Parathyroid adenoma (tissue), 2 donors: ENCODE measurements around the gene DIO3.

Source experiments
- H2AFZ ChIP-seq: fragments of 300-600 bp; sonication (generic); one replicate; pipeline ENCODE4 v1.7.0; 2017; ENCODE audit warnings: antibody characterized with exemption, mild to moderate bottlenecking
- H3K27ac ChIP-seq: fragments of 300-600 bp; sonication (generic); one replicate; pipeline ENCODE4 v1.7.0; 2017
- H3K27me3 ChIP-seq: fragments of 300-600 bp; sonication (generic); one replicate; pipeline ENCODE4 v1.7.0; 2017; ENCODE audit warnings: low read length; ENCODE audit not compliant: control insufficient read depth, insufficient read depth
- H3K36me3 ChIP-seq: fragments of 300-600 bp; sonication (generic); one replicate; pipeline ENCODE4 v1.7.0; 2017; ENCODE audit warnings: low read length; ENCODE audit not compliant: control insufficient read depth, insufficient read depth
- H3K4me1 ChIP-seq: fragments of 300-600 bp; sonication (generic); one replicate; pipeline ENCODE4 v1.7.0; 2017; ENCODE audit warnings: control low read depth
- H3K4me2 ChIP-seq: fragments of 300-600 bp; sonication (generic); one replicate; pipeline ENCODE4 v1.7.0; 2017; ENCODE audit warnings: low read length
- H3K4me3 ChIP-seq: fragments of 300-600 bp; sonication (generic); one replicate; pipeline ENCODE4 v1.7.0; 2017; ENCODE audit warnings: low read depth, low read length
- H3K79me2 ChIP-seq: fragments of 300-600 bp; sonication (generic); one replicate; pipeline ENCODE4 v1.7.0; 2017; ENCODE audit warnings: control low read depth
- H3K9ac ChIP-seq: fragments of 300-600 bp; sonication (generic); one replicate; pipeline ENCODE4 v1.7.0; 2017; ENCODE audit warnings: mild to moderate bottlenecking
- H3K9me3 ChIP-seq: fragments of 300-600 bp; sonication (generic); one replicate; pipeline ENCODE4 v1.7.0; 2017; ENCODE audit warnings: low read length; ENCODE audit not compliant: control insufficient read depth
- TF ChIP-seq, protein P1 (sequence below): fragments of 300-600 bp; sonication (generic); IDR thresholded peaks from one replicate; pipeline ENCODE4 v1.7.0; 2017; ENCODE audit warnings: antibody characterized with exemption, mild to moderate bottlenecking
- donor health status: primary hyperparathyroidism.

Gene DIO3

DNA sequence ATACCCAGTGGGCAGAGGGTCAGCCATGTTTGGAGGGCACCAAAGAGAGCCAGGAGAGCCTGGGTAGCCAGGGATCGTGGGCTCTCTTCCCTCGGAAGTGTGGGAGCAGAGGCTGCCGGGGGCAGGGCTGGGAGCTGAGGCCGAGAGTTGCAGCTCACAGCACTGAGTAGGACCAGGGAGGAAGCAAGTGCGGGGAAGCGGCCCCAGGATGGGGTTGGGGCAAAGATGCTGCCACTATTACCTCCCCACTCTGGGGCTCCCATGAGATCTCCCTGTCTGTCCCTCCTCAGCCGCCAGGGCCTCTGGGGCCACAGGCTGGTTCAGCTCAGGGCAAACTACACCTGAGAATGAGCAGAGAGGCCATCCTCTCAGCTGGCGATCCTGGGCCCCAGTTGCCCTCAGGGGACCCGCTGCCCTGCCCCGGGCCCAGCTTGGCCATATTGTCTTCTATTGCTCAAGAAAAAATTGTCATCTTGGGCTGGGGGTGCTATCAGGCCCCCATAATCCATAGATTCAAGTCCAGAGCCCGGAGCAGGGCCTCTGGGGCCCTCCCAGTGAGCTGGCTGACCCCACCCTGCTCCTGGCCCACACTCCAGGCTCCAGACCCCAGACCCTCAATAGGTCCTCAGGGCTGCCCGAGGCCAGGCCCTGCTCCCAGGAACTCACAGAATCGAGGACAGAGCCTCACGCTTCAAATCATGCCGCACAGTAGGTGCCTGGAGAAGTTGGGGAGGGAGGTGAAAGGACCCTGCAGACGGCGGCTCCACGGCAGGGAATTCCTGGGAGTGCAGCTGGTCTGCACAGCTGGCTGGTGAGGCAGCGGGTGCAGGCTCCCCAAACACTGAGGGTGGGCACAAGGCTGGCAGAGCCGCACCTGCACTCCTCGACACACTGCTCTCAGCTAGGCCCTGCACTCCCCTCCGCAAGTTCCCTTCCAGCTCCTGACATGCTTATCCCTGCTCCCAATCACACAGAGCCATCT is 20.5 kb upstream of the DIO3 start:
- H3K4me1 ChIP-seq, result no peaks in the 10 kb centered on the region
- no peak overlapping the region for H3K4me3 ChIP-seq
- H3K9ac ChIP-seq, result no peak overlapping the region
- TF ChIP-seq, protein P1, sequence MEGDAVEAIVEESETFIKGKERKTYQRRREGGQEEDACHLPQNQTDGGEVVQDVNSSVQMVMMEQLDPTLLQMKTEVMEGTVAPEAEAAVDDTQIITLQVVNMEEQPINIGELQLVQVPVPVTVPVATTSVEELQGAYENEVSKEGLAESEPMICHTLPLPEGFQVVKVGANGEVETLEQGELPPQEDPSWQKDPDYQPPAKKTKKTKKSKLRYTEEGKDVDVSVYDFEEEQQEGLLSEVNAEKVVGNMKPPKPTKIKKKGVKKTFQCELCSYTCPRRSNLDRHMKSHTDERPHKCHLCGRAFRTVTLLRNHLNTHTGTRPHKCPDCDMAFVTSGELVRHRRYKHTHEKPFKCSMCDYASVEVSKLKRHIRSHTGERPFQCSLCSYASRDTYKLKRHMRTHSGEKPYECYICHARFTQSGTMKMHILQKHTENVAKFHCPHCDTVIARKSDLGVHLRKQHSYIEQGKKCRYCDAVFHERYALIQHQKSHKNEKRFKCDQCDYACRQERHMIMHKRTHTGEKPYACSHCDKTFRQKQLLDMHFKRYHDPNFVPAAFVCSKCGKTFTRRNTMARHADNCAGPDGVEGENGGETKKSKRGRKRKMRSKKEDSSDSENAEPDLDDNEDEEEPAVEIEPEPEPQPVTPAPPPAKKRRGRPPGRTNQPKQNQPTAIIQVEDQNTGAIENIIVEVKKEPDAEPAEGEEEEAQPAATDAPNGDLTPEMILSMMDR, result no peak
- no peaks in the 10 kb centered on the region for H3K9me3 ChIP-seq
- H3K27me3 ChIP-seq, result no peaks in the 10 kb centered on the region
- no peak overlapping the region for H3K27ac ChIP-seq
- no peak overlapping the region for H3K4me2 ChIP-seq
- no peak overlapping the region for H2AFZ ChIP-seq
- no peaks in the 10 kb centered on the region for H3K36me3 ChIP-seq
- no peaks in the 10 kb centered on the region for H3K79me2 ChIP-seq

GRCh38 chr14:101542391-101542790 is 18.9 kb upstream of the DIO3 start:
- Histone ChIP-seq H3K27me3 (peaks cover 4% of the 10 kb centered on the region), H2AFZ (no peak overlapping the region), H3K4me3 (no peak overlapping the region), H3K27ac (no peak overlapping the region), H3K9ac (no peak overlapping the region), H3K36me3 (no peaks in the 10 kb centered on the region), H3K4me1 (no peaks in the 10 kb centered on the region), H3K9me3 (no peaks in the 10 kb centered on the region), H3K4me2 (no peak overlapping the region), H3K79me2 (no peaks in the 10 kb centered on the region)
- TF ChIP-seq, protein P1, result no peak

GRCh38 chr14:101543814-101544213 is 17.5 kb upstream of the DIO3 start:
- H2AFZ ChIP-seq, result no peak overlapping the region
- no peaks in the 10 kb centered on the region for H3K9me3 ChIP-seq
- peaks cover 4% of the 10 kb centered on the region for H3K27me3 ChIP-seq
- H3K4me1 ChIP-seq, result no peaks in the 10 kb centered on the region
- no peak overlapping the region for H3K4me3 ChIP-seq
- TF ChIP-seq, protein P1, result no peak
- no peaks in the 10 kb centered on the region for H3K79me2 ChIP-seq
- no peak overlapping the region for H3K27ac ChIP-seq
- no peaks in the 10 kb centered on the region for H3K36me3 ChIP-seq
- H3K4me2 ChIP-seq, result no peak overlapping the region
- H3K9ac ChIP-seq, result no peak overlapping the region

- Histone ChIP-seq H3K4me3 (no peak overlapping the region), H3K27ac (no peak overlapping the region), H3K79me2 (no peaks in the 10 kb centered on the region), H3K27me3 (peaks cover 4% of the 10 kb centered on the region), H3K36me3 (no peaks in the 10 kb centered on the region), H3K4me1 (no peaks in the 10 kb centered on the region), H3K4me2 (no peak overlapping the region), H3K9ac (no peak overlapping the region), H3K9me3 (no peaks in the 10 kb centered on the region), H2AFZ (no peak overlapping the region)
- TF ChIP-seq, protein P1, result no peak
These were observed 16.7 kb upstream of the DIO3 start for GRCh38 chr14:101544550-101544949.
